NCI-H1930 (cell line): ENCODE data around the gene SLC6A6.
"Not testable (repeated sequence)": the region's sequence is repeated elsewhere in the genome, so short reads cannot be mapped to it uniquely, and the experiment has no call there.

Experiments used
- DNase-seq, 2 experiments: peaks; one replicate each; lab custom pipeline; 2025; lab: John Stamatoyannopoulos, UW

The SLC6A6 gene

DNA sequence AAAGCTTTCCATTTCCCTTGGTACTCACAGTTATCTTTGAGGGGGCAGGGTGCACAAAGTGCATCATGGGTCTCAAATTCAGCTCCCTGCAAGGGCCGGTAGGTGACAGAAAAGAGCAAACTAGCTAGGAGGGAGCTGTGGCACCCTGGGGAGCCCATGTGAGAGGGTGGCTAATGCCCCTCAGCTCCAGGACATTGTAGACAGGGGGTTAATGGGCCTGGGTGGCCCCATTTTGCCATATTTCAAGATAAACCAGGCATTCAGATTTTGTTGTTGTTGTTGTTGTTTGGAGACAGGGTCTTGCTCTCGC, 3.7 kb upstream of the SLC6A6 start:
- no peak for DNase-seq

DNA sequence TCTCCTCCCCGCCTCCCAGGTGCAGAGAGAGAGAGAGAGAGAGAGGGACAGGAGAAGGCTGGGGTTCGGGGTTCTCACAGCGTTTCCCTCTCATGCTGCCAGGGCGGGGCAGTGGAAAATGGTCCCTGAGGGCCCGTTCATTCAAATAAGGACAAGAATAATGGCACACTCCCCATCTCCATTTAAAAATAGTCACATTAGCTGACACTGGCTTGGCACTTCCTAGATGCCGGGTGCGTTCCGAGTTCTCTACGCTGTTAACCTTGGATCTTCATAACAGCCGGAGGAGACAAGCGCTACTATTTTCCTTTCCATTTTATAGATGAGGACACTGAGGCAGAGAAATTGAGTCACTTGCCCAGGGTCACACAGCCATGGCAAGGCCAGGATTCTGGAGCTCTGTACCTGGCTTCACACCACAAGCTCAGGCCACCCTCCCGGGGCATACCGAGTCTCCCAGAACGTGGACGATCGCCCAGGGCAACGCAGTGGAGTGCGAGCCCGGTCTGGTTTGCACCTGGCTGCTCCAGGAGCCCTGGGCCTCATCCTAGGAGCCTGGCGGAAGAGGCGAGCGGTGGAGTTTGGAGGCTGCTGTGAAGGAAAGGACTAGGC, 608 bp upstream of the SLC6A6 start:
- DNase-seq, result no peak

DNA sequence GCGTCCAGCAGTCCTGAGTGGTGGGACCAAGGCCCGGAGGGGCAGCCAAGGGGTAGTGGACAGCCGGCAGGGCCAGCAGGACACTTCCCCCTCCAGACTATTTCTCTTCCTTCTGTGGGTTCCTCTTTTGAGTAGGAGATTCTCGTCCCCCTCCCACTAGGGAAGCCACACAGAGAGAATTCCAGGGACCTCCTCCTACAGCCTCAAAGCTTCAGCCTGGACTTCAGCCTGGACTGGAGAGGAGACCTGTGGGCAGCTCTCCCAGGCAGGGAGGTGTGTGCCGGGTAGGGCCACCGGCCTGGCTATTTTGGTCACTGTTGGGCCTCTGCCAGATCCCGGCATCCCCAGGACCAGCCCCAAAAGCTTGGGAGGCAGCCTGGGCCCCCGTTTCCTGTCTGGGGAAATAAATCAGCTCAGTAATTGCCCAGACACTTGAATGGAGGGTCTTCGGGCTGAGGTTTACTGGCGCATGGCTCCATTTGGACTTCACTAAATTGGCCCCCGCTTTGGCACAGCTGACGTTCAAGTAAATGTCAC, 1.3 kb downstream of the SLC6A6 start:
- DNase-seq, result no peak

DNA sequence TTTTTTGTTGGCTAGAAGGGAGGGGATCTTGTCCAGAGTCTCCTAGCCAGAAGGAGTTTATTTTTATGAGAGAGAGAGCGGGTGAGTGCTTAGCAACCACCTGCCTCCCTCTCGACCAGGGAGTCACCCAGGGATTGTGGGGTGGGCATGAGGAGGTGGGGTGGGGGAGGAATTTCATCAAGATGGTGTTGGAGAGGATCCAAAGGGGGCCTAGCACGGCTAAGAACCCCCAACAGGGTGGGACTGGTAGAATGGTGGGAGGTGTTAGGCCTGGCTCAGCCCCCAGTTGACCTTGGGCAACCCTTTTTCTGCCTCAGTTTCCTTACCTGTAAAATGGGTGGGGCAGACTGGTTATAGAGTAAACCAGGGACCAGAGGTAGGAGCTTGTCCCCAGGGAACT, 1.8 kb downstream of the SLC6A6 start:
- DNase-seq, result no peak

DNA sequence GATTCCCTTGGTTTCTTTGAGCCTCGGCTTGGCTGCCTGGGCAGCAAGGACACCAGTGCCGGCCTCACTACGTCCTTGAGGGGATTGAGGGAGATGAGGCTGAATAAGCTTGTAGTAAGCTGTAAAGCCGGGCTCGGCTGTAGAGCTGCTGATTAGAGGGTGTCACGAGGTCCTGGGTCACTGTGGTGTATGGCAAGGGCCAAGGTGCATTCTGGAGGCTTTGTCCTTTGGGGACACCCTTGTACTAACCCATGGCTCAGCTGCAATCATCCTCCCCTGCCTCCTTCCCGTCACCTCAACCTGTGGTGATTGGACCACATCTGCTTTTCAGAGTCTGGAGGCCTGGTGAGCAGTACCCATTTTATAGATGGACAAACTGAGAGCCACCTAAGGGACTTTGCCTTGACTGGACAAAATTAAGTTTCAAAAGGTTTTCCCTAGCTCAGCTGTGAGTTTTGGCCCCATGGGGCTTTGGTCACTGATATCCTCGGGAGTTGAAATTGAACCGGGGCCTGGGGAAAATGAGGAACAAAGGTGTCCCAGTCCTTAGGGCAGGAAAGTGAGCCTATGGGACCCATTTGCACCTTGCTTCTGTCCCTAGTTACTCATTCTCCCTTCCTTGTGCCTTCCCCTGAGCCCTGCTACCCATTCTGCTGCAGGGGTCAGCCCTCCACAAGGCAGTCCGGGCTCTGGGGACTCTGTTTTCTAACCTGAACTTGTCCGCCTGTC, 2.4 kb downstream of the SLC6A6 start:
- no peak for DNase-seq

DNA sequence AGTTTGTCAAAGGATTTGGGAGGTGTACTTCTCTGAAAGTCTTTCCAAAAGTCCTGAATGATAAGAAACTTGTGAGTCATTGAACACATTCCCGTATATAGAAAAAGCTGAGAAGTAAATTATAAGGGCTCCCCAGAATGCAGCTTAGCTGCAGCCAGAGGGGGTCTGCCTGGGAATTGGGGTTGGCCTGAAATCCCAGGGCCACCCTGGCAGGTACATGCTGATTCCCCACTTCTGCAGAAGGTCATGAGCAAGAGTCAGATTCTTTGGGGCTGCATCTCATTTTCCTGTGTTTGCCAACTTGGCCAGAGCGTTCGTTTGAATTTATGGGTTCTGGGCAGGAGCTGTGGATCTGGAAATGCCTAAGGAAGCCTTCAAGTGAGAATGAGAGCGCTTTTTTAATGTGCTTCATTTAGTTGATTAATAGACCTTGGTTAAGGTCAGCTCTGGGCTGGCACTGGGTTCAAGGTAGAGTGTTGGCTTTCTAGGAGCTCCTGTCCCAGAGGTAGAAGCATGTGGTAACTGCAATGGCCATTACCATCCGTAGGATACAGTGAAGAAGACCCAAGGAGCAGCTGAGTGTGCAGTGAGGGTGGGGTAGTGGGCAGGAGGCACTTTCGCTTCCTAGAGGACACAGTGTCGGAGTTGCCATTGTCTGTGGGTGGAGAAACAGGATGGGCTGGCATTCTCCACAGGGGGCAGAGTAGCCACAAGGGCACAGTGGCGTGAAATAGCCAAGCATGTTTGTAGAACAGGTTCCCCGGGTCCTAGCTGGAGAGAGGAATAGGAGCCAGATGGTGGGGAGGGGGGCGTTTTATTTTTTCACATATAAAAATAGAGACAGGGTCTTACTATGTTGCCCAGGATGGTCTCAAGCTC, 3.2 kb downstream of the SLC6A6 start:
- DNase-seq, result no peak

DNA sequence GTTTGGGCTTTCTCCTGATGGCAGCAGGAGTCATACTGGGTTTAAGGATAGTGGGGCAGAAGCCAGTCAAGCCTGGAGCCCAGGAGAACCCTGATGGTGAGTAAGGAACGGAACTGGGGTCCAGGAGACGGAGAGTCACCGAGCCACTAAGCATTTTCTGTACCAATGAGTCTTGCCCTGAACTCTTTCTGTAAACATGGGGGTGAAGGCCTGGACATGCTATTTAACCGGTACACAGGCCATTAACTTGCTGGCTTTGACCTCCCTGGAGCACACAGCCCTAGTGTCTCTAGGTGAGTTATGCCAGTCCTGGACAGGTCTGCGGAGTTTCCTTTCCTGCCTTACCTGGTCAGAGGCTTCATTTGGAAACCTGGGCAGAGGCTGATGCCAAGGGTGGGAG, 3.9 kb downstream of the SLC6A6 start:
- no peak for DNase-seq

DNA sequence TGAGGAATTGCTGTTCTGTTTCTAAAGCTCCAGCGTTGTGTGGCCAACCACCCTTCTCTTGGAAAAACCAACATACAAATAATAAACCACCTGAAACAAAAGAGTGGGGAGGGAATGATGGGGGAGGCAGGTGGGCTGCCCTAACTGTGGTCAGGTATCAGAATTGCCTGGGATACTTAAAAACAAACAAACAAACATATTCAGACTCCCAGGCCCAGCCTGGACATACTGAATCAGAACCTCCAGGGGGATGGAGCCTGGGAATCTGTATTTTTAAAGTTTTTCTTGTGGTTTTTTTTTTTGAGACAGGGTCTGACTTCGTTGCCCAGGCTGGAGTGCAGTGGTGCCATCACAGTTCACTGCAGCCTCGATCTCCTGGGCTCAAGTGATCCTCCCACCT, 4.4 kb downstream of the SLC6A6 start:
- DNase-seq, result no peak

DNA sequence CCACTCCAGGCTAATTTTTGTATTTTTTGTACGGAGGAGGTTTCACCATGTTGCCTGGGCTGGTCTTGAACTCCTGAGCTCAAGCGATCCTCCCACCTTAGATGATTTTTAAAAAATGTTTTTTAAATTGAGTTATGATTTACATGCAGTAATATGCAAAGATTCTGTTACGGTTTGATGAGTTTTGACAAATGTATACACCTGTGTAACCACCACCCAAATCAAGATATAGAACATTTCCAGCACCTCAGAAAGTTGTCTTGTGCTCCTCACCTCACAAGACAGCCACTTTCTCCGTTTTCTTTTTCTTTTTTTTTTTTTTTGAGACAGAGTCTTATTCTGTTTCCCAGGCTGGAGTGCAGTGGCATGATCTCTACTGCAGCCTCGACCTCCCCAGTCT, 4.8 kb downstream of the SLC6A6 start:
- no peak for DNase-seq

DNA sequence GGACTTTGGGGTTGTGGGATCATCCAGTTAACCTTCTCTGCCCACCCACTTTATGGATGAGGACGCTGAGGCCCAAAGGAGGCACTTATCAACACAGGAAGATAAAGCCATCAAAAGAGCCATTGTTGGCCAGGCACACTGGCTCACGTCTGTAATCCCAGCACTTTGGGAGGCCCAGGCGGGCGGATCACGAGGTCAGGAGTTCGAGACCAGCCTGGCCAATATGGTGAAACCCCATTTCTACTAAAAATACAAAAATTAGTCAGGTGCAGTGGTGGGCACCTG, 7.3 kb downstream of the SLC6A6 start:
- not testable (repeated sequence) for DNase-seq

DNA sequence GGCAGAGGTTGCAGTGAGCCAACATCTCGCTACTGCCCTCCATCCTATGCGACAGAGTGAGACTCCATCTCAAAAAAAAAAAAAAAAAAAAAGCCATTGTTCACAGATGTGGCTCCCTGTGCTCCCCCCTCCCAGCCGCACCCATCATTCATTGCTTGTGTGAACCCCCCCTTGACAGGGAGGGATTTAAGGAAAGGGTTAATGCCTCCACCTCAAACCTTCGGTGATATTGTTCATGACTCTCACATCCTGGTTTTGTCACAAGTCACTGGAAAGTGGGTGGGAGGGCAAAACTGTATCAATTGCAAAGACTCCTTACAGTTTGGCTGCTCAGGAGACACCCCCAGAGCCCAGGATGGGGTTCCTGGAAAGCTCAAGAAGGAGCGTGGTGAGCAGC, 7.7 kb downstream of the SLC6A6 start:
- DNase-seq, result no peak

DNA sequence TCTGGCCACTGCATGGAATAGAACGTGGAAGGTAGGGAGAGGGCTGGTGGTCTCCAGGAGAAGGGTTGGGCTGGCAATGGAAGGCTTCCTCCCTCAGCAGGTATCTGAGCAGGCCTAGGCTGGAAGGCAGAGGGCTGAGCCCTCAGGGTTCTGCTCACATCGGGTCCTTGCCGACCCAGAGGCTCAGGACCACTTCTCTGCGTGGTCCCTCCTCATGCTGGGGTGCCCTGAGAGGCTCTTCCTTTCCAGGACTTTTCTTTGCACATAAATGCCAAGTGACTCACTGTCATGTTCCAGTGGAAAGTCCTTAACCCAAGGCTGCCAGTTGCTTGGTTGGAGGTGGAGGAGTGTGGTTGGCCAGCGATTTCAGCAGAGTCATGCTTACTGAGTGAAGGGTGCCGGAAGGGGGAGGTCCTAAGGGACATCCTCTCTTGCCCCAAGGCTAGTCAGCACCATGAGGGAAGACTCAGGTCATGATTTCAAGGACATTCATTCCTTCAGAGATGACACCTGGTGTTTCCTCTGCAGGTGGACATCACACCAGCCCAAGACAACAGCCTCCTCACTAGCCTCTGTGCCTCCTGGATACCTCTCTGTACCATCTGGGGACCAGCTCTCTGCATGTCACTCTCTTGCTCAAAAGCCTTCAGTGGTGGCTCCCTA, 8.2 kb downstream of the SLC6A6 start:
- no peak for DNase-seq

DNA sequence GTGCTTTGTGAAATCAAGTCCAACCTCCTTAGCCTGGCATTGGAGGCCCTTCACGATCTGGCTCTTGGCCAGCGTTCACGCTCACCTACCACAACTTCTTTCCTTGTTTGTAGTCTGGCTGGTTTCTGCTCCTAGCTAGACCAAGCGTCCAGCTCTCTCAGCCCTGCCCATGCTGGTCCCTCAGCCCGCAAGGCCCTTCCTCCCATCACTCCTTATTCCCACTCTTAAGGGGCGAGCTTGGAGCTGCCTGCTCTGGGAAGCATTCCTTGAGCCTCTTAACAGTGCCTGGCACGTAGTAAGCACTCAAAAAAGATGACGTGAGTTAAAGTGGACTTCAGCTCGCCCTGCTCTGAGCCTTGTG, 8.7 kb downstream of the SLC6A6 start:
- no peak for DNase-seq

DNA sequence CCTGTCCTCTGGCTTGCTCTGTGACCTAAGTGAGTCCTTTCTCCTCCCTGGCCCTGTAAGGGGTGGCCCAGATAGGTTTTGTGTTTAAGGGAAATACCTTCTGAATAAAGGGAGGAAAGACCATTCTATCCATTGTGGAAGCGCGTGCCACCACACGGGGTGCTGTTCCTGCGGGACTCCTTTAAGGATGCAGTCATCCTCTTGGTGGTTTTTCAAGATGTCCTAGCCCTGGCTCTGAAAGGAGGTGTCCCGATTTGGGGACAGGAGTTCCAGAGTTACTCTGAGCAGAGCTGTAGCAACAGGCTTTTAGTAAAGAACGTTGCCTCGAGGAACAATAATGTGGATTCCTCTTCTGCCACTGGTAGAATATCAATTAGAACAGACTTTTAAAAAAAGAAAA, 9.6 kb downstream of the SLC6A6 start:
- DNase-seq, result no peak

DNA sequence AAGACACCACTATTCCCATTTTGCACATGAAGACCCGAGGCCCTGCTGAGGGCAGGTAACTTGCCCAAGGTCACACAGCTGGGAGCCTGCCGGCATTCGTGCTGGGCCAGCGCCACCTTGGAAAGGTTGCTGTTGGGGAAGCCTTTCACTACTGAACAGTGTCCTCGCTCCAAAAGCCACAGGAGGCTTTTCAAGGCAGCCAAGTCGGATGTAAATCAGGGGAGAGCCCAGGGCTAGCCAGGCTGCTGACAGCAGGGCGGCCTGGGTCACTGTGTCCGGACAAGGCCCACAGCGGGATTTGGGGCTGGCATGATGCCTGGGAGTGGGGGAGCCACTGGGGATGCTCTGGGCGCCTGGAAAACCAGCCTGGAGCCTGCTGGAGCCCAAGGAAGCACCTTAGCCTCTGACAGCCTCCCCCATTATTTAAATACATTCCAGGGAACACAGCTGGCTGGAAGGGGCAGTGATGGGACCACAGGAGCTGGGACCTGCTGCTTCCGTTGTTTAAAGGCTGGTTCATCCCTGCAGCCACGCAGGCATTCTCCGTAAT, 10.5 kb downstream of the SLC6A6 start:
- no peak for DNase-seq

DNA sequence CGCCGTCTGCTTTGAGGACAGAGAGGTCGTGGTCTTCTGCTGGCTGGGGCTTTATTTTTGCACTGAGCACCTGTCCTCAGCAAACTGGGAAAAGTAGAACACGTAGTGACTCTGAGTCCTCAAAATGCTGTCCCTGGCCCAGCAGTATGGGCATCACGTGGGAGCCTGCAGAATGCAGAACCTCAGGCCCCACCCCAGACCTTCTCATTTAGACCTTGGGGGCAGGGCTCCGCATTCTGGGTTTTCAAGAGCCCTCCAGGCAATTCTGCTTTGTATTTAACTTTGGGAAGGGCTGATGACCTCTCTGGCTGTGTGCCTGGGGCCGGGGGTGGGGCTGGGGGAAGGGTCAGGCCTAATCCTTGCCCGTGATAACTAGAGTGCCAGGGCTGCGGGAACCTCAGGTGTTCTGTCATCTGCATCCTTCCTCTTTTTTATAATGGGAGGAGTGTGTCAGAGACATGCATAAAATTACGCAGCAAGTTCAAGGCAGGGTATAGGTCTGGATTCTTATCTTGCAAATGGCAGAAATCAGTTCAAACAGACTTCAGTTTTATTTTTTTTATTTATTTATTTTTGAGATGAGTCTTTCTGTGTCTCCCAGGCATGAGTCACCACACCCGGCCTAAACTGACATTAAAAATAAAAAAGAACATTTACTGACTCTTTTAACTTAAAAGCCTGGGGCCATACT, 11.1 kb downstream of the SLC6A6 start:
- no peak for DNase-seq

DNA sequence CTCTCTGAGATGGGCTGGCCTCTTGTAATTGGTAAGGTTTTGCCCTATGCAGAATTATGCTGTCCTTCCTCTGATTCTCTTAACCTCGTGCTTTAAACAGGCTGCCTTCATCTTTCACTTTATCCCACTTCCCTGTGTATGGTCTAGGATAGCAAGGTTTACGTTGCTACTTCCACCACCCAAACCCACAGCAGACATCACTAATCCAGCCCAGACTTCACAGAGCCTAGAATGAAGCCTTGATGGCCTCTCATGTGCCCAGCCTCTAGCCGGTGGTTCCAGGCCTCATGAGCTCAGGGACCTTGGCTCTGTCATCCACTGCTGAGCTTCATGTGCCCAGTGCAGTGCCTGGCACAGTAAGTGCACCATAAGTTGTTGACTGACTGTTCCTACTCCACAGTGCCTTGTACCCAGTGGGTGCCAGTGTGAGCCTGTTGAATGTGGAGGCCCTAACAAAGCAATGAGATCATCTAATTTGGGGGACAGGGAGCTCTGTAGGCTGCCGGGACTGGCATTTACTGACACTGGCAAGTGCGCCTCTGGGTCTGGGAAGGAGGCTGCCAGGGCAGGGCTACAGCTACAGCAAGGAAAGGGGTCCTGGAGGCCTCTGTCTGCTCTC, 12.5 kb downstream of the SLC6A6 start:
- DNase-seq, result no peak

DNA sequence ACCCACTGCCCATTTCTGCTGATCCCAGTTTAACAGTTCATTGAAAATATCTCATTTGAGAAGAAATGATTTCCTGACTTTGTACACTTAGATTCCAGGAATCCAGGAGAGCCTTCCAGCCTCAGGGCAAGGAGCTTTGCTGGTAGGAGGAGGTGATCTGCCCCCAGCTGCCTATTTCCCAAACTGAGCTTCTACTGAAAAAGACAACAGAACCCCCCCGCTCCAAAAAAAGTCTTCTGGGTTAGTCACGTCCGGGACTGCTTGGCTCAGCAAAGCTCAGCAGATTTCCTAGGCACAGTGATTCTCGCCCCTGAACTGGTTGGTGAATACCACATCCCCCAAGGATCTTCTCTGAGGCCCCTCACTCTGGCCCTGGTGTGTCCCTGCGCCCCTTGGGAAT, 13.1 kb downstream of the SLC6A6 start:
- DNase-seq, result no peak

DNA sequence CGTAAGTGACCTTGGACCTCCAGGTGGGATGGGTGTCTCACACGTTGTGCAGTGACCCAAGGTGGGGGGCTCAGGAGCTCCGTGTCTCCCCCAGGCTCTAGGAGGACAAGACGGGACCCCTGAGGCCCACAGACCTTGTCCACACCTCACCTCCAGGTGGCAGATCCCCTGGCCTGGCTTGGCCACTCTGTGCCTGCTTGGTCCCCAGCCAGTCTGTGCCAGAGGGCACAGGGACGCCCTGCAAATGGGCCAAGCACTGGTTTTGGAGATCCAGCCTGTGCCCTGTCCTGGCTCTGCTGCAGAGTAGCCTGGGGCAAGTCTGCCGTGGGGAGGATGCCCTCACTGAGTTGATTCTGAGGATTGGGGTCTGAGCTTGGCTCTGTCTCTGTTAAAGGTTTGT, 14.0 kb downstream of the SLC6A6 start:
- no peak for DNase-seq

DNA sequence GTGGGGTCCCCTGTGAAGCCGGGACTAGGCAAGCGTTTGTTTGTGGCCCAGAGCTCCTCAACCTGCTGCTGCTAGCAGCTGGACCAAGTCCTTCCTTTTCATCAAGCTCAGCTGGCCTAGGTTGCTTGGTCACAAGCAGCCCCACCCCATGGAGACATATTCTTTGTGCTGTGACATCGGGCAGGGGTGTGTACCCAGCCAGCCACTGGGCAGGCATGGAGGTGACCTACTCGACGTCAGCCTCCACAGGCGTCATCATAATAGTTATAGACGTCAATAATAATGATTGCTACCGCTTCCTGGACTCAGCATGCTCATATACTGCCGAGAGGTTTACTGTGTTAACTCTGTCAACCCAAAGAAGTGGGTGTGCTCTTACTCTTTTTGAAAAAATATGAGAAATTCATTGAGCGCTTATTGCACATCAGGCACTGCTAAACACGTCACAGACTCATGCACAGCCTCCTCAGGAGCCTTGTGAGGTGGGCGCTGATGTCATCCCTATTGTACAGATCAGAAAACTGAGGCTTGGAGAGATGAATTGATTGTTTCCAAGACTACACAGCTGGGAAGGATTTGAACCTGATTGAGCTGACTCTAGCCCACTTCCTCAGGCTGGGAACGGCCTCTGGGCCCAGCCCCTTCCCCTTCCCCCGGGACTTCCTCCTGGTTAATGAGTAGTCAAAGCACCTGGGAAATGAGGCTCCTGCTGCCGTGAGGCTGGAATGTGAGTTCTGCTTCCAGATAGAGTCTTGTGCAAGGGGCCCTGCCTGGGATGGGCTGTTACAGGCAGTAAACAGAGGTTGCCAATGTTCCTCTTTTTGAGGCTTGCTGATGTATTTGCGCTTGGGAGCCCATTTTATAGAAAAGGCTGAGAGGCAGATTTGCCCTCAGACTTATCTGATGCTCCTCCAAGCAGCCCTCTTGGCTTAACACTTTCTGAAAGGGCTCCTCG, 16.2 kb downstream of the SLC6A6 start:
- no peak for DNase-seq
